SK-N-SH (cell line): ENCODE results near the gene BRD1.

Source experiments
- CTCF ChIP-seq: fragments of 200-600 bp; sonication (generic); IDR thresholded peaks from 2 replicates; pipeline ENCODE4 v1.6.1; 2017; ENCODE audit warnings: antibody characterized with exemption, mild to moderate bottlenecking, moderate library complexity
- FOSL2 ChIP-seq: IDR thresholded peaks from 2 replicates; pipeline ENCODE4 v1.4.0; 2012; ENCODE audit warnings: low read depth, mild to moderate bottlenecking, moderate library complexity, borderline replicate concordance
- JUND ChIP-seq: IDR thresholded peaks from 2 replicates; pipeline ENCODE4 v1.4.0; 2012
- MEF2A ChIP-seq: IDR thresholded peaks from 2 replicates; pipeline ENCODE4 v1.4.0; 2012; ENCODE audit warnings: low read depth, borderline replicate concordance
- POLR2AphosphoS5 ChIP-seq: IDR thresholded peaks from 2 replicates; pipeline ENCODE4 v1.6.1; 2012; ENCODE audit warnings: low read depth, low read length
- REST ChIP-seq: IDR thresholded peaks from 2 replicates; pipeline ENCODE4 v1.6.1; 2012; ENCODE audit warnings: mild to moderate bottlenecking, low read depth, low read length, moderate library complexity

- TF ChIP-seq CTCF (no peak), POLR2AphosphoS5 (no peak), MEF2A (no peak), REST (no peak), FOSL2 (no peak), JUND (no peak)
Measured at GRCh38 chr22:49873228-49873940, 45.7 kb upstream of the BRD1 start.
